ENCODE data around the gene TTC39A.

DNA sequence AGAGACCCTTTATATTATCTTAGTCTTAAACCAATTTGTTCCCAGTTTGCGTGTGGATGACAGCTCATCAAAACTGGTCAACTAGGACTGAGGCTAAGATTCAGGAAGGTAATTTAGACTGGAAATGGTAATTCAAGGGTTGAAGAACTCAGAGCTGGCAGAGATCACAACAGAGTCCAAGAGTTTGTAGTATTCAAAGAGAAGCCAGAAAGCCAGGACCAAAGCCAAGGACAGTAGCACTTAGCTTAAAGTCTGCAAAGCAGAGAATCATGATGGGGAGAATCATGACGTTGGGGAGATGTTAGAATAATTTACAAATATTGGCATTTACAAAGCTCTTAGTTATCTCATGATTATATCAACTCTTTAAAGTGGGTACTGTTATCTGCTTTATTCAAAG is 61.7 kb downstream of the TTC39A start:
- TF ChIP-seq, protein P1, sequence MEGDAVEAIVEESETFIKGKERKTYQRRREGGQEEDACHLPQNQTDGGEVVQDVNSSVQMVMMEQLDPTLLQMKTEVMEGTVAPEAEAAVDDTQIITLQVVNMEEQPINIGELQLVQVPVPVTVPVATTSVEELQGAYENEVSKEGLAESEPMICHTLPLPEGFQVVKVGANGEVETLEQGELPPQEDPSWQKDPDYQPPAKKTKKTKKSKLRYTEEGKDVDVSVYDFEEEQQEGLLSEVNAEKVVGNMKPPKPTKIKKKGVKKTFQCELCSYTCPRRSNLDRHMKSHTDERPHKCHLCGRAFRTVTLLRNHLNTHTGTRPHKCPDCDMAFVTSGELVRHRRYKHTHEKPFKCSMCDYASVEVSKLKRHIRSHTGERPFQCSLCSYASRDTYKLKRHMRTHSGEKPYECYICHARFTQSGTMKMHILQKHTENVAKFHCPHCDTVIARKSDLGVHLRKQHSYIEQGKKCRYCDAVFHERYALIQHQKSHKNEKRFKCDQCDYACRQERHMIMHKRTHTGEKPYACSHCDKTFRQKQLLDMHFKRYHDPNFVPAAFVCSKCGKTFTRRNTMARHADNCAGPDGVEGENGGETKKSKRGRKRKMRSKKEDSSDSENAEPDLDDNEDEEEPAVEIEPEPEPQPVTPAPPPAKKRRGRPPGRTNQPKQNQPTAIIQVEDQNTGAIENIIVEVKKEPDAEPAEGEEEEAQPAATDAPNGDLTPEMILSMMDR (conservative IDR thresholded peaks at IDR 0.05 in 1 of 2, IDR thresholded peaks at IDR 0.05 in 1 of 2; ENCODE audit: low read depth in 1 of 2, low read length in 2 of 2), result no peak
- TF ChIP-seq EZH2 (IDR thresholded peaks at IDR 0.05; ENCODE audit: low read length, missing control alignments), result no peak
